DND-41 (cell line): ENCODE measurements around the gene PCDHGA1.

Experiments used
- EZH2 ChIP-seq: IDR thresholded peaks from 3 replicates; pipeline ENCODE4 v1.6.1; 2012; ENCODE audit warnings: borderline replicate concordance, low read depth, mild to moderate bottlenecking, moderate library complexity, low read length, inconsistent platforms; ENCODE audit not compliant: severe bottlenecking
- TF ChIP-seq, protein P1 (sequence below): IDR thresholded peaks from 2 replicates; pipeline ENCODE4 v1.5.1; 2012; ENCODE audit warnings: borderline replicate concordance, low read length, moderate library complexity, mild to moderate bottlenecking; ENCODE audit not compliant: poor library complexity, severe bottlenecking; ENCODE audit errors: extremely low read depth

DNA sequence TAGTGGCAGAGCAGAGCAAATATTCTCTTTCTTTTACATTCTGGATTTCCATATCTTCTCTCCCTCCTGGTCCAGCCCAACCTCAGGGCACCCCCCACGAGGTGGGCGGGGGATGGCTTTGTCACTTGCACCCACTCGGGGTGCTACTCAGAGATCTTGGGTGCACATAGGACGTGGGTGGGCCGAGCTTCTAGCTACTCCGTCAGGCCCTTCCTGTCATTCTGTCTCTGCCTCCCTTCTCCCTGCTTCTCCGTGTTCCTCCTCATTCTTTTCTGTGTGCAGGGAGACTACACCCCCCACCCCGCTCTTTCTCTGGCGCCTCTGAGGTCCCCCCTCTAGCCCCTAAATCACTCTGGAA lies 178.1 kb downstream of the PCDHGA1 start:
- TF ChIP-seq, protein P1, sequence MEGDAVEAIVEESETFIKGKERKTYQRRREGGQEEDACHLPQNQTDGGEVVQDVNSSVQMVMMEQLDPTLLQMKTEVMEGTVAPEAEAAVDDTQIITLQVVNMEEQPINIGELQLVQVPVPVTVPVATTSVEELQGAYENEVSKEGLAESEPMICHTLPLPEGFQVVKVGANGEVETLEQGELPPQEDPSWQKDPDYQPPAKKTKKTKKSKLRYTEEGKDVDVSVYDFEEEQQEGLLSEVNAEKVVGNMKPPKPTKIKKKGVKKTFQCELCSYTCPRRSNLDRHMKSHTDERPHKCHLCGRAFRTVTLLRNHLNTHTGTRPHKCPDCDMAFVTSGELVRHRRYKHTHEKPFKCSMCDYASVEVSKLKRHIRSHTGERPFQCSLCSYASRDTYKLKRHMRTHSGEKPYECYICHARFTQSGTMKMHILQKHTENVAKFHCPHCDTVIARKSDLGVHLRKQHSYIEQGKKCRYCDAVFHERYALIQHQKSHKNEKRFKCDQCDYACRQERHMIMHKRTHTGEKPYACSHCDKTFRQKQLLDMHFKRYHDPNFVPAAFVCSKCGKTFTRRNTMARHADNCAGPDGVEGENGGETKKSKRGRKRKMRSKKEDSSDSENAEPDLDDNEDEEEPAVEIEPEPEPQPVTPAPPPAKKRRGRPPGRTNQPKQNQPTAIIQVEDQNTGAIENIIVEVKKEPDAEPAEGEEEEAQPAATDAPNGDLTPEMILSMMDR: no peak
- no peak for TF ChIP-seq EZH2
